ENCODE results near the gene C2CD3. TPM values are rescaled to one million over a fixed set of nuclear protein-coding genes. Genes with fewer than 3 reads are reported as not detected.
"Not testable (repeated sequence)": the region's sequence is repeated elsewhere in the genome, so short reads cannot be mapped to it uniquely, and the experiment has no call there.

Gene C2CD3
- total RNA-seq, 4 donors from 2014 or later = 16.8 to 50.3 (median 29.0) TPM

- no peak for TF ChIP-seq POLR2A (IDR thresholded peaks at IDR 0.05)
- no peak for TF ChIP-seq CTCF (IDR thresholded peaks at IDR 0.05)
- DNase-seq = peak in 1 of 3 donors; percentile 47
- no peak overlapping the region for H3K4me3 ChIP-seq
- no peaks in the 10 kb centered on the region for H3K36me3 ChIP-seq
- peak overlapping the region in 1 of 4 donors; percentile 8 for H3K27ac ChIP-seq
- no peaks in the 10 kb centered on the region for H3K9me3 ChIP-seq
- H3K27me3 ChIP-seq = no peaks in the 10 kb centered on the region
- H3K4me1 ChIP-seq = peaks cover 0 to 17% (median 0%) of the 10 kb centered on the region in 4 donors
Observed at GRCh38 chr11:73991471-73992006, 179.3 kb downstream of the C2CD3 start.

GRCh38 chr11:73990730-73991129 lies 180.1 kb downstream of the C2CD3 start:
- DNase-seq = no peak
- Histone ChIP-seq H3K4me3 (no peak overlapping the region), H3K27ac (no peak overlapping the region), H3K36me3 (no peaks in the 10 kb centered on the region), H3K9me3 (no peaks in the 10 kb centered on the region), H3K27me3 (no peaks in the 10 kb centered on the region), H3K4me1 (peaks cover 0 to 12% (median 0%) of the 10 kb centered on the region in 4 donors)
- TF ChIP-seq CTCF (IDR thresholded peaks at IDR 0.05) = no peak
- TF ChIP-seq POLR2A (IDR thresholded peaks at IDR 0.05) = no peak

- peak in 1 of 3 donors; percentile 57 for DNase-seq
Observed at GRCh38 chr11:73989156-73989555, 181.6 kb downstream of the C2CD3 start.

GRCh38 chr11:73988227-73988626 lies 182.6 kb downstream of the C2CD3 start:
- TF ChIP-seq POLR2A (IDR thresholded peaks at IDR 0.05) (no peak), CTCF (IDR thresholded peaks at IDR 0.05) (no peak)
- Histone ChIP-seq H3K27ac (no peak overlapping the region), H3K36me3 (no peaks in the 10 kb centered on the region), H3K9me3 (no peaks in the 10 kb centered on the region), H3K4me3 (no peak overlapping the region), H3K27me3 (no peaks in the 10 kb centered on the region), H3K4me1 (peaks cover 0 to 11% (median 2%) of the 10 kb centered on the region in 4 donors)
- DNase-seq = no peak

More at GRCh38 chr11:73989156-73989555, 181.6 kb downstream of the C2CD3 start:
- H3K27ac ChIP-seq = no peak overlapping the region
- H3K9me3 ChIP-seq = no peaks in the 10 kb centered on the region
- H3K27me3 ChIP-seq = no peaks in the 10 kb centered on the region
- TF ChIP-seq CTCF (IDR thresholded peaks at IDR 0.05) (peak in 2 of 6 experiments; percentile 16 to 29), POLR2A (IDR thresholded peaks at IDR 0.05) (no peak)
- H3K4me1 ChIP-seq = peaks cover 0 to 6% (median 0%) of the 10 kb centered on the region in 4 donors
- H3K36me3 ChIP-seq = no peaks in the 10 kb centered on the region
- H3K4me3 ChIP-seq = no peak overlapping the region

GRCh38 chr11:73985661-73986060 lies 185.1 kb downstream of the C2CD3 start:
- not testable (repeated sequence) for H3K27ac ChIP-seq, H3K9me3 ChIP-seq, H3K4me1 ChIP-seq, H3K36me3 ChIP-seq, H3K4me3 ChIP-seq, H3K27me3 ChIP-seq
- peak in 1 of 3 donors; percentile 6 for DNase-seq

- Histone ChIP-seq H3K36me3 (no peaks in the 10 kb centered on the region), H3K9me3 (no peaks in the 10 kb centered on the region), H3K4me3 (peak overlapping the region; percentile 57 to 76 (median 63)), H3K27ac (peak overlapping the region; percentile 90 to 95 (median 90)), H3K4me1 (peaks cover 0 to 13% (median 8%) of the 10 kb centered on the region in 4 donors), H3K27me3 (no peaks in the 10 kb centered on the region)
- peak in 1 of 3 donors; percentile 40 for DNase-seq
- TF ChIP-seq POLR2A (IDR thresholded peaks at IDR 0.05) = no peak
- TF ChIP-seq CTCF (IDR thresholded peaks at IDR 0.05) = no peak
Observed at GRCh38 chr11:73983741-73984538, 186.9 kb downstream of the C2CD3 start.
